ENCODE results near the gene NAA30. TPM values are rescaled to one million over a fixed set of nuclear protein-coding genes. Genes with fewer than 3 reads are reported as not detected.

NAA30 gene
- total and polyA plus RNA-seq, 9 of the 15 experiments (the other 6 are each of a cell fraction or from before 2014, with no cell fraction given) = 2.2 to 8.0 (median 6.9) TPM

DNA sequence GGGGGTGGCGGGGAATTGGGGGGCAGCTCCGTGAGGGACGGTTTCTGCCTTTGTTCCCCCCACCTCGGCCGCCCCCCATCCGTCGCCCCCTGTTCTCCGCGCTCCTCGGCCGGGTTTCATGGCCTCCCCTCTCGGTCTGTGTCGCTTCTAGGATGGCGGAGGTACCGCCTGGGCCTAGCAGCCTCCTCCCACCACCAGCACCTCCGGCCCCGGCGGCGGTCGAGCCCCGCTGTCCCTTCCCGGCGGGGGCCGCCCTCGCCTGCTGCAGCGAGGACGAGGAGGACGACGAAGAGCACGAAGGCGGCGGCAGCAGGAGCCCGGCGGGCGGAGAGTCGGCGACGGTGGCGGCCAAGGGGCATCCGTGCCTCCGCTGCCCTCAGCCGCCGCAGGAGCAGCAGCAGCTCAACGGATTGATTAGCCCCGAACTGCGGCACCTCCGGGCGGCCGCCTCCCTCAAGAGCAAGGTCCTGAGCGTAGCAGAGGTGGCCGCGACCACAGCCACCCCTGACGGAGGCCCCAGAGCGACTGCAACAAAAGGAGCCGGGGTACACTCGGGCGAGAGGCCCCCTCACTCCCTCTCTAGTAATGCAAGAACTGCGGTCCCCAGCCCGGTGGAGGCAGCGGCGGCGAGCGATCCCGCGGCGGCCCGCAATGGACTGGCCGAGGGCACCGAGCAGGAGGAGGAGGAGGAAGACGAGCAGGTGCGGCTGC is 575 bp downstream of the NAA30 start:
- H3K4me3 ChIP-seq = peak overlapping the region; percentile 77
- peak overlapping the region; percentile 90 for H2AFZ ChIP-seq (ENCODE audit: low read depth, low read length)
- H3K9me3 ChIP-seq (replicated peaks; ENCODE audit: control insufficient read depth, insufficient read depth, low read depth, low read length) = no peaks in the 10 kb centered on the region
- FAIRE-seq (no peak), ATAC-seq (peak; percentile 75), DNase-seq (ENCODE audit: extremely low read depth in 1 of 4, low spot score in 3 of 4) (peak in 3 of 4 experiments; percentile 12 to 38 (median 31))
- TF ChIP-seq ZFP30 (CRISPR knock-in tag; IDR thresholded peaks at IDR 0.05; ENCODE audit: borderline replicate concordance) (no peak), PHF8 (IDR thresholded peaks at IDR 0.05; ENCODE audit: borderline replicate concordance, low read length) (peak; percentile 24; the same call in 1 of the 2 replicates), VEZF1 (CRISPR knock-in tag; IDR thresholded peaks at IDR 0.05) (peak; percentile 66), RBFOX2 (IDR thresholded peaks at IDR 0.05; ENCODE audit: low read depth, low read length) (0 out of 2 replicates have a peak, but pooled peaks have one; percentile 3), ZFX (CRISPR knock-in tag; IDR thresholded peaks at IDR 0.05) (peak; percentile 82), PATZ1 (CRISPR knock-in tag; IDR thresholded peaks at IDR 0.05; ENCODE audit: borderline replicate concordance) (no peak), RBBP5 (IDR thresholded peaks at IDR 0.05; ENCODE audit: borderline replicate concordance, insufficient read depth, low read length, poor library complexity, severe bottlenecking) (peak; percentile 79), UBTF (IDR thresholded peaks at IDR 0.05; ENCODE audit: borderline replicate concordance in 1 of 2, low read depth in 2 of 2, low read length in 2 of 2) (peak in 1 of 2 experiments; percentile 79; a peak in 3 of 4 replicates)
- H3K79me2 ChIP-seq (ENCODE audit: control insufficient read depth, insufficient read depth, low read length) = peaks cover 45% of the 10 kb centered on the region
- peak overlapping the region; percentile 65 to 92 for H3K9ac ChIP-seq (ENCODE audit: insufficient read depth in 1 of 2, low read depth in 2 of 2, low read length in 2 of 2)
- in situ Hi-C loops (cut with MboI) (no loop called here), intact Hi-C loops (cut with micrococcal nuclease) (no loop called here)
- H3K9me1 ChIP-seq (ENCODE audit: control insufficient read depth, insufficient read depth, low read length) = no peaks in the 10 kb centered on the region
- POLR2A ChIA-PET = interaction anchor here (1.0 to 2.2 kb wide), 2 partner anchors 11 to 15 kb away, joined by 3 to 7 read pairs; no protein-coding TSS in a partner anchor
- WGBS (ENCODE audit: insufficient coverage, low coverage, missing lambda C conversion rate) = 0% methylated on average over 10 of the region's 71 CpGs
- H3K36me3 ChIP-seq (ENCODE audit: control insufficient read depth, insufficient read depth, low read length) = peaks cover 7% of the 10 kb centered on the region; the same call in 1 of the 3 replicates
- peak overlapping the region; percentile 67; the same call in 2 of the 3 replicates for H3K27ac ChIP-seq (ENCODE audit: extremely low read depth, low read depth, low read length)
- H3K27me3 ChIP-seq (ENCODE audit: control insufficient read depth in 2 of 2, insufficient read depth in 2 of 2, low read length in 2 of 2) = no peaks in the 10 kb centered on the region
- H3K4me2 ChIP-seq (ENCODE audit: insufficient read depth, low read length) = peak overlapping the region; percentile 88
- H3K4me1 ChIP-seq (replicated peaks in 1 of 2; ENCODE audit: control insufficient read depth in 2 of 2, insufficient read depth in 2 of 2, low read length in 2 of 2) = peaks cover 3 to 13% of the 10 kb centered on the region in 2 experiments; a peak in 4 of 5 replicates
- CTCF ChIA-PET (ENCODE audit: low intra/inter-chr PET ratio) = no interaction called here
- no peaks in the 10 kb centered on the region for H4K20me1 ChIP-seq (replicated peaks; ENCODE audit: control insufficient read depth, insufficient read depth, low read length)
- BruUV-seq (replicated peaks) = no TSS peak
